ENCODE measurements around the gene MYH7.

Gene MYH7

GRCh38 chr14:23470947-23471346 lies 35.5 kb upstream of the MYH7 start:
- TF ChIP-seq CTCF (IDR thresholded peaks at IDR 0.05; ENCODE audit: low read depth, low read length): no peak
- DNase-seq (ENCODE audit: extremely low read depth, low read depth): no peak

GRCh38 chr14:23469906-23470403 lies 34.5 kb upstream of the MYH7 start:
- no peak for DNase-seq (ENCODE audit: extremely low read depth, low read depth)
- no peak for TF ChIP-seq CTCF (IDR thresholded peaks at IDR 0.05; ENCODE audit: low read depth, low read length)

- peak; percentile 100 for DNase-seq (ENCODE audit: extremely low read depth, low read depth)
- TF ChIP-seq CTCF (IDR thresholded peaks at IDR 0.05; ENCODE audit: low read depth, low read length): peak; percentile 80
Observed at GRCh38 chr14:23469127-23469905, 33.9 kb upstream of the MYH7 start, which contains the start of gene NGDN. TSS of gene NGDN (plus strand) at chr14:23469703. CDS start at chr14:23469716, 13 bp downstream.

- DNase-seq (ENCODE audit: extremely low read depth, low read depth): no peak
- no peak for TF ChIP-seq CTCF (IDR thresholded peaks at IDR 0.05; ENCODE audit: low read depth, low read length)
Observed at GRCh38 chr14:23468704-23469126, 33.3 kb upstream of the MYH7 start.

GRCh38 chr14:23465261-23465660 lies 29.8 kb upstream of the MYH7 start:
- TF ChIP-seq CTCF (IDR thresholded peaks at IDR 0.05; ENCODE audit: low read depth, low read length): no peak
- no peak for DNase-seq (ENCODE audit: extremely low read depth, low read depth)

- no peak for TF ChIP-seq CTCF (IDR thresholded peaks at IDR 0.05; ENCODE audit: low read depth, low read length)
- DNase-seq (ENCODE audit: extremely low read depth, low read depth): no peak
Observed at GRCh38 chr14:23464700-23465099, 29.2 kb upstream of the MYH7 start.

- DNase-seq (ENCODE audit: extremely low read depth, low read depth): no peak
- no peak for TF ChIP-seq CTCF (IDR thresholded peaks at IDR 0.05; ENCODE audit: low read depth, low read length)
Observed at GRCh38 chr14:23460960-23461359, 25.5 kb upstream of the MYH7 start.
